PFSK-1 (cell line): ENCODE results near the gene UTP14C.

Source experiments
- FOXP2 ChIP-seq: optimal IDR thresholded peaks from 2 replicates; pipeline ENCODE3; 2011; ENCODE audit warnings: borderline replicate concordance, control low read depth, inconsistent platforms; ENCODE audit not compliant: insufficient read depth; ENCODE audit errors: extremely low read length, extremely low read depth
- POLR2AphosphoS5 ChIP-seq: IDR thresholded peaks from 2 replicates; pipeline ENCODE4 v1.6.1; 2012; ENCODE audit warnings: low read depth, mild to moderate bottlenecking, control low read depth, low read length, moderate library complexity
- REST ChIP-seq, 2 experiments: IDR thresholded peaks; 2 replicates each; pipeline versions ENCODE4 v1.6.1 to v1.8.0; 2011 to 2012; ENCODE audit warnings: low read depth in 2 of 2, low read length in 2 of 2, control low read depth in 1 of 2, inconsistent platforms in 1 of 2, mild to moderate bottlenecking in 1 of 2, moderate library complexity in 1 of 2; ENCODE audit not compliant: insufficient read depth in 1 of 2
- SIN3A ChIP-seq: IDR thresholded peaks from 2 replicates; pipeline ENCODE4 v1.6.1; 2012; ENCODE audit warnings: mild to moderate bottlenecking, low read length, moderate library complexity, borderline replicate concordance; ENCODE audit not compliant: insufficient read depth
- TAF1 ChIP-seq: IDR thresholded peaks from 2 replicates; pipeline ENCODE4 v1.6.1; 2012; ENCODE audit warnings: low read length, control low read depth, borderline replicate concordance; ENCODE audit not compliant: insufficient read depth

- TF ChIP-seq POLR2AphosphoS5 (peak; percentile 40; the same call in 1 of the 2 replicates), TAF1 (peak; percentile 29; the same call in 1 of the 2 replicates), REST (IDR thresholded peaks at IDR 0.05; ENCODE audit: insufficient read depth in 1 of 2, low read depth in 2 of 2, low read length in 2 of 2) (no peak), SIN3A (no peak), FOXP2 (no peak)
These were observed 12.6 kb upstream of the UTP14C start, which contains the start of gene ALG11 for GRCh38 chr13:52011632-52012511.
